Esophagus muscularis mucosa (tissue), 3 donors: ENCODE data around the gene FAM187B.

Experiments
- POLR2A ChIP-seq: fragments of 450-650 bp; IDR thresholded peaks from one replicate; pipeline ENCODE4 v1.6.1; 2017; ENCODE audit warnings: antibody characterized with exemption, moderate library complexity, mild to moderate bottlenecking, low read depth
- POLR2AphosphoS5 ChIP-seq, 2 donors: sonication (generic); formaldehyde crosslinking; IDR thresholded peaks; one replicate each; pipeline ENCODE4 v1.6.1; 2017; ENCODE audit warnings: antibody characterized with exemption in 2 of 2
- TF ChIP-seq, protein P1 (sequence below), 3 experiments: fragments of 200-600 bp in 2 of 3; fragments of 450-650 bp in 1 of 3; sonication (generic) in 2 of 3; IDR thresholded peaks; one replicate each; pipeline ENCODE4 v1.5.1; 2017 to 2019; ENCODE audit warnings: antibody characterized with exemption in 3 of 3, mild to moderate bottlenecking in 2 of 3, moderate library complexity in 1 of 3

DNA sequence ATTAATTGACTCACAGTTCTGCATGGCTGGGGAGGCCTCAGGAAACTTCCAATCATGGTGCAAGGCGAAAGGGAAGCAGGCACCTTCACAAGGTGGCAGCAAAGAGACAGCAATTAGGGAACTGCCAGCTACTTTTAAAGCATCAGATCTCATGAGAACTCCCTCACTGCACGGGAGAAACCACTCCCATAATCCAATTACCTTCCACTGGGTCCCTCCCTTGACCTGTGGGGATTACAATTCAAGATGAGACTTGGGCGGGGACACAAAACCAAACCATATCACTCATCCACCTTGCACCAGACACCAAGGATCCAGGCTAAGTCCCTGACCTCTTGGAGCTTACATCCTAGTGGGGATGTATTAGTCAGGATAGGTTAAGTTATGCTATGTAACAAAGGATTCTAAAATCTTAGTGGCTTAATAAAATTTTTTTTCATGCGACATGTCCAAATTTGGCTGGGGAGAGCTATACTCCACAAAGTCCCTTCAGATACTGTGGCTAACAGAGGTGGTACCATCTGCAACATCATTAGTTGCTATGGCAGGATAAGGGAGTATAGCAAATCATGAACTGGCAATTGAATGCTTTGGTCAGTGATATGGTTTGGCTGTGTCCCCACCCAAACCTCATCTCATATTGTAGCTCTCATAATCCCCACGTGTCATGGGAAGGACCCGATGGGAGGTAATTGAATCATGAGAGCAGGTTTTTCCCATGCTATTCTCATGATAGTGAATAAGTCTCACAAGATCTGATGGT is 8.3 kb upstream of the FAM187B start:
- TF ChIP-seq, protein P1, sequence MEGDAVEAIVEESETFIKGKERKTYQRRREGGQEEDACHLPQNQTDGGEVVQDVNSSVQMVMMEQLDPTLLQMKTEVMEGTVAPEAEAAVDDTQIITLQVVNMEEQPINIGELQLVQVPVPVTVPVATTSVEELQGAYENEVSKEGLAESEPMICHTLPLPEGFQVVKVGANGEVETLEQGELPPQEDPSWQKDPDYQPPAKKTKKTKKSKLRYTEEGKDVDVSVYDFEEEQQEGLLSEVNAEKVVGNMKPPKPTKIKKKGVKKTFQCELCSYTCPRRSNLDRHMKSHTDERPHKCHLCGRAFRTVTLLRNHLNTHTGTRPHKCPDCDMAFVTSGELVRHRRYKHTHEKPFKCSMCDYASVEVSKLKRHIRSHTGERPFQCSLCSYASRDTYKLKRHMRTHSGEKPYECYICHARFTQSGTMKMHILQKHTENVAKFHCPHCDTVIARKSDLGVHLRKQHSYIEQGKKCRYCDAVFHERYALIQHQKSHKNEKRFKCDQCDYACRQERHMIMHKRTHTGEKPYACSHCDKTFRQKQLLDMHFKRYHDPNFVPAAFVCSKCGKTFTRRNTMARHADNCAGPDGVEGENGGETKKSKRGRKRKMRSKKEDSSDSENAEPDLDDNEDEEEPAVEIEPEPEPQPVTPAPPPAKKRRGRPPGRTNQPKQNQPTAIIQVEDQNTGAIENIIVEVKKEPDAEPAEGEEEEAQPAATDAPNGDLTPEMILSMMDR (IDR thresholded peaks at IDR 0.05) = no peak
- no peak for TF ChIP-seq POLR2AphosphoS5 (IDR thresholded peaks at IDR 0.05)
- TF ChIP-seq POLR2A = no peak
